Neural progenitor cell (in vitro differentiated cells): ENCODE measurements around the gene BCKDHB. TPM values are rescaled to one million over a fixed set of nuclear protein-coding genes. Genes with fewer than 3 reads are reported as not detected.

Experiments
- DNase-seq: peaks from one replicate; pipeline ENCODE4 v3.0.0-alpha.2; 2016; ENCODE audit warnings: low spot score
- H2AFZ ChIP-seq: fragments of 200-600 bp; sonication (generic); replicated peaks from 2 replicates; pipeline ENCODE4 v1.6.1; 2016; ENCODE audit warnings: antibody characterized with exemption
- H3F3A ChIP-seq: fragments of 200-600 bp; sonication (generic); 2 replicates; pipeline ENCODE4 v1.6.1; 2016; ENCODE audit warnings: antibody characterized with exemption, low read depth
- H3K27ac ChIP-seq: fragments of 200-600 bp; sonication (generic); 2 replicates; pipeline ENCODE4 v1.5.1; 2016; ENCODE audit warnings: mild to moderate bottlenecking
- H3K27me3 ChIP-seq: fragments of 200-600 bp; sonication (generic); 2 replicates; pipeline ENCODE4 v1.6.1; 2016; ENCODE audit warnings: mild to moderate bottlenecking, moderate library complexity
- H3K36me3 ChIP-seq: fragments of 200-600 bp; sonication (generic); 2 replicates; pipeline ENCODE4 v1.5.1; 2016
- H3K4me1 ChIP-seq: fragments of 200-600 bp; sonication (generic); 2 replicates; pipeline ENCODE4 v1.6.1; 2016; ENCODE audit warnings: mixed run types
- H3K4me2 ChIP-seq: fragments of 200-600 bp; sonication (generic); 2 replicates; pipeline ENCODE4 v1.6.1; 2016
- H3K4me3 ChIP-seq: fragments of 200-600 bp; sonication (generic); 2 replicates; pipeline ENCODE4 v1.5.1; 2016
- H3K79me2 ChIP-seq: fragments of 200-600 bp; sonication (generic); 2 replicates; pipeline ENCODE4 v1.6.1; 2016; ENCODE audit warnings: low read depth
- H3K9ac ChIP-seq: fragments of 200-600 bp; sonication (generic); 2 replicates; pipeline ENCODE4 v1.6.1; 2016
- H3K9me3 ChIP-seq: fragments of 200-600 bp; sonication (generic); 2 replicates; pipeline ENCODE4 v1.5.1; 2016; ENCODE audit warnings: low read depth
- H4K20me1 ChIP-seq: fragments of 200-600 bp; sonication (generic); 2 replicates; pipeline ENCODE4 v1.6.1; 2016; ENCODE audit warnings: low read depth
- H3K27ac Mint-ChIP-seq: 3 replicates; pipeline ENCODE4 v1.8.0; 2021; ENCODE audit warnings: mixed read lengths
- H3K27me3 Mint-ChIP-seq: 2 replicates; pipeline ENCODE4 v1.8.0; 2022; ENCODE audit warnings: low read depth, mild to moderate bottlenecking, inconsistent platforms, moderate library complexity, mixed read lengths; ENCODE audit not compliant: insufficient read depth
- H3K36me3 Mint-ChIP-seq: 3 replicates; pipeline ENCODE4 v1.8.0; 2021; ENCODE audit warnings: mixed read lengths
- H3K4me1 Mint-ChIP-seq: 3 replicates; pipeline ENCODE4 v1.8.0; 2021; ENCODE audit warnings: mixed read lengths
- H3K4me3 Mint-ChIP-seq: 3 replicates; pipeline ENCODE4 v1.8.0; 2021; ENCODE audit warnings: mild to moderate bottlenecking, moderate library complexity, mixed read lengths
- H3K9me3 Mint-ChIP-seq: 3 replicates; pipeline ENCODE4 v1.8.0; 2020; ENCODE audit warnings: mixed read lengths
- CTCF ChIP-seq: fragments of 200-600 bp; sonication (generic); IDR thresholded peaks from 2 replicates; pipeline ENCODE4 v1.5.1; 2017; ENCODE audit warnings: antibody characterized with exemption, mild to moderate bottlenecking
- EZH2 ChIP-seq: fragments of 200-600 bp; sonication (generic); IDR thresholded peaks from 2 replicates; pipeline ENCODE4 v1.6.1; 2017; ENCODE audit warnings: antibody characterized with exemption, mild to moderate bottlenecking, moderate library complexity
- EZH2phosphoT487 ChIP-seq: fragments of 200-600 bp; sonication (generic); IDR thresholded peaks from 2 replicates; pipeline ENCODE4 v1.6.1; 2017; ENCODE audit warnings: antibody characterized with exemption
- total RNA-seq: library from RNA; depleted of rRNA; stranded (reverse); fragments of >200 nt; gene quantifications from 2 replicates; pipeline ENCODE4 v1.2.3, GENCODE V29; 2015; ENCODE audit warnings: low replicate concordance

The BCKDHB gene
- total RNA-seq, 1 donor from 2014 or later: 48.2 TPM

DNA sequence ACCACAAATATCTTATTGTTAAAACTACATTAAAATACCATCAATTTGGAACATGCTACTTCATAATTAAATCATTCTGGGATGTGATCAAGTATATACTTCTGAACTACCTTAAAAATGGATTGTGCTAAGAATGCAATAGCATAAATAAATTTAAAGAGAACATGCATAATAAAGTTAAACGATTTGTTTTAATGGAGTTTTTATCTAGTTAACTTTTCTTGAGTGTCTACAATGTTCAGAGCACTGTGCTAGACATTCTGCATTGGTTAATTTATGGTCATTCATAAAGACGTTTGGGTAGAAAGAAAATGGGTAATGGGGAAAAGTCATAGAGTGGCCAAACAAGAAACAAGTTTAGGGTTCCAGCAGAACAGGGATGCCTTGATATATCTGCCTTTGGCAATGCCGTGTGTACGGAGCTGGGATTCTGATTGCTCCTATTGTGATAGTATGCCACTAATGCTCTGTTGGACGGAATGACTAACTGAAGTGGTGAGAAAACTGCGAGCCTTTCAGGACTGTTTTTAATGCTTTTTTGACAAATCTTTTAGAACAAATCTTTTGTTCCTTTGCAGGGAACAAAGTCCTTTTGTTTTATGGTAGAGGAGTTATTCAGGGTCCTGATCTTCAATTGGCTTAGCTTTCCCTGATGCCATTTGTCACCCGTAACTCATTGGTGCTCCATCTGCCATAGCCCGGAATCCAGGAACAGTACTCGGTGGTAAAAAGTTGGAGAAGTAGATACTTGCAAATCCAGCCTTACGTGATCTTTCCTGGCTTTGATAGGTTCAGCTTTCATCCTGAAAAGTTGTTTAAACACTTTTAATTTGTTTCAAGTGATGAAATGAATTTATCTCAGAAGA, 162.6 kb downstream of the BCKDHB start:
- peaks cover 7% of the 10 kb centered on the region for H3K4me1 ChIP-seq
- Mint-ChIP-seq H3K36me3 (no peaks in the 10 kb centered on the region), H3K9me3 (no peaks in the 10 kb centered on the region), H3K4me3 (no peak overlapping the region), H3K27ac (no peak overlapping the region), H3K4me1 (no peaks in the 10 kb centered on the region), H3K27me3 (no peaks in the 10 kb centered on the region)
- H3K79me2 ChIP-seq: peaks cover 9% of the 10 kb centered on the region
- no peak overlapping the region for H2AFZ ChIP-seq
- peak overlapping the region; percentile 8 for H3K27ac ChIP-seq
- H3F3A ChIP-seq: no peaks in the 10 kb centered on the region
- no peaks in the 10 kb centered on the region for H3K36me3 ChIP-seq
- no peak overlapping the region for H3K4me2 ChIP-seq
- H3K4me3 ChIP-seq: no peak overlapping the region
- no peaks in the 10 kb centered on the region for H4K20me1 ChIP-seq
- H3K27me3 ChIP-seq: no peaks in the 10 kb centered on the region
- no peak overlapping the region for H3K9ac ChIP-seq
- peak; percentile 30 for DNase-seq
- TF ChIP-seq EZH2phosphoT487 (no peak), EZH2 (no peak), CTCF (no peak)
- no peaks in the 10 kb centered on the region for H3K9me3 ChIP-seq

GRCh38 chr6:80271074-80271473, 164.6 kb downstream of the BCKDHB start:
- H3K4me1 Mint-ChIP-seq: no peaks in the 10 kb centered on the region
- peaks cover 9% of the 10 kb centered on the region for H3K79me2 ChIP-seq
- no peak overlapping the region for H3K4me3 Mint-ChIP-seq
- H3K9me3 Mint-ChIP-seq: no peaks in the 10 kb centered on the region
- H3K4me2 ChIP-seq: no peak overlapping the region
- no peak overlapping the region for H3K27ac Mint-ChIP-seq
- H3K9me3 ChIP-seq: no peaks in the 10 kb centered on the region
- no peak overlapping the region for H3K4me3 ChIP-seq
- no peaks in the 10 kb centered on the region for H3K27me3 Mint-ChIP-seq
- H2AFZ ChIP-seq: no peak overlapping the region
- H3K27ac ChIP-seq: no peak overlapping the region
- H3K36me3 ChIP-seq: no peaks in the 10 kb centered on the region
- H3K4me1 ChIP-seq: peaks cover 7% of the 10 kb centered on the region
- no peaks in the 10 kb centered on the region for H4K20me1 ChIP-seq
- no peak for DNase-seq
- no peak overlapping the region for H3K9ac ChIP-seq
- no peak for TF ChIP-seq EZH2phosphoT487
- no peak for TF ChIP-seq EZH2
- TF ChIP-seq CTCF: no peak
- H3K27me3 ChIP-seq: no peaks in the 10 kb centered on the region
- no peaks in the 10 kb centered on the region for H3F3A ChIP-seq
- H3K36me3 Mint-ChIP-seq: no peaks in the 10 kb centered on the region

DNA sequence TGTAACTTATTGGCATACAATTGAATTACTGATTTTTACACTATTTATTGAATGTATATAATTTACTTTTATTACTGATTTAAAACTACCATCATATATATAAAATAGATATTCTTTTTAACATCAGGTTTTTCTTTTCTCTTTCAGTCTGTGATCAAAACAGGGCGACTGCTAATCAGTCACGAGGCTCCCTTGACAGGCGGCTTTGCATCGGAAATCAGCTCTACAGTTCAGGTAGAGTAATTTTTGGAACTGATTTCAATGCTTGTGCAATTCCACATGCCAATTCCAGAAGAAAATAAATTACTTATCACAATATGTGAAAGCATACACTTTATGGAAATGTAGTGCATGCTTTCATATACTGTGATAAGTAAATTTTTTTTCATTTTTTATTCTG, 166.5 kb downstream of the BCKDHB start:
- Histone ChIP-seq H3K9me3 (no peaks in the 10 kb centered on the region), H3K27me3 (no peaks in the 10 kb centered on the region), H4K20me1 (no peaks in the 10 kb centered on the region), H3K4me1 (peaks cover 7% of the 10 kb centered on the region), H3K9ac (no peak overlapping the region), H3K27ac (no peak overlapping the region), H3K4me3 (no peak overlapping the region), H3F3A (no peaks in the 10 kb centered on the region), H3K36me3 (no peaks in the 10 kb centered on the region), H2AFZ (no peak overlapping the region), H3K4me2 (no peak overlapping the region), H3K79me2 (peaks cover 9% of the 10 kb centered on the region)
- H3K27me3 Mint-ChIP-seq: no peaks in the 10 kb centered on the region
- DNase-seq: no peak
- TF ChIP-seq EZH2: no peak
- no peak for TF ChIP-seq EZH2phosphoT487
- no peak for TF ChIP-seq CTCF
- H3K36me3 Mint-ChIP-seq: no peaks in the 10 kb centered on the region
- H3K9me3 Mint-ChIP-seq: no peaks in the 10 kb centered on the region
- H3K4me1 Mint-ChIP-seq: no peaks in the 10 kb centered on the region
- H3K4me3 Mint-ChIP-seq: no peak overlapping the region
- H3K27ac Mint-ChIP-seq: no peak overlapping the region
